NCI-H748 treated with DMSO at 0.1 percent for 48 hours (cell line): ENCODE measurements around the gene ADORA3.
"Not testable (repeated sequence)": the region's sequence is repeated elsewhere in the genome, so short reads cannot be mapped to it uniquely, and the experiment has no call there.

Source experiments
- DNase-seq: peaks from one replicate; lab custom pipeline; 2025; lab: John Stamatoyannopoulos, UW

ADORA3 gene

DNA sequence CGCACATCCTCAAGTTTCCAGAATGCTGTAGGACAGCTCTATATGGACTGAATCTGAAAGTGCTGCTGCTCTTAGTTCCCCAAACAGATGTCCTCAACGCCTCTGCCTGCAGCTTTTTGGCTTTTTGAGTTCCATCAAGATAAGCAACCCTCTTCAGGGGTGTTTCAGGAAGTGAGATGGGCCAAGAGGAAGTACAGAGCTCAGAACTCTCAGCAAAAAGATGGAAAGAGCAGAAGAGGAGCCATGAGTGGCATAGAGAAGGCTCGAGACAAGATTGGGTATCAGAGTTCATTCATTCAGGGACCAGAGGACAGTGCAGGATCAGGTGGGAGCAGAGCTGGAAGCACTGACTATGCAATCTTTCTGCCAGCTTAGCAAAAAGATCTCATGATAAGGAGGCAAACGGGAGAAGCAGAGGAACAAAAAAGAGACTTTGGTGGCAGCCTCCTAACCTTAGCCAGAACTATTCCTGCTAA lies at the start of gene ADORA3, which contains the start of gene TMIGD3:
ADORA3 (minus strand) TSS at position 49 of the 476 bp plus-strand sequence. CDS start 279 bp downstream, outside the sequence.
TMIGD3 (minus strand) TSS at position 49 of the 476 bp plus-strand sequence. CDS start 279 bp downstream, outside the sequence.
- no peak for DNase-seq

DNA sequence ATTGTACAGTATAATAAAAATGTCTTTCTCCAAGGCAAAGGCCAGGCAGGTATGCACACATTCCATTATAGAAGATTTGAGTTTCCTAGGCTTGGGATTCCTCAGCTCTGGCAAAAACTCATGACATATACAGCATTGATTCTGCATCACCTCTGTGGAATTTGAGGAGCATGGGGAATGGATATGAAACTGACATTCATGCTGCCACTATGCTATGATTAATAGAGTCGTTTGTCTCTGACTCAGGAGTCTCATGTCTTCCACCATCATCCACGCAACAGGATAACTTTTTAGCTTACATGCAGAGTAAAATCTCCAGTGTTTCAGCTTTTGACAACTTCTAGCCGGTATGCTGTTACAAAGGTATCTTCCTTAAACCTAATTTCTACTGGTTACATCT lies 49.8 kb upstream of the ADORA3 start:
- DNase-seq, result no peak

DNA sequence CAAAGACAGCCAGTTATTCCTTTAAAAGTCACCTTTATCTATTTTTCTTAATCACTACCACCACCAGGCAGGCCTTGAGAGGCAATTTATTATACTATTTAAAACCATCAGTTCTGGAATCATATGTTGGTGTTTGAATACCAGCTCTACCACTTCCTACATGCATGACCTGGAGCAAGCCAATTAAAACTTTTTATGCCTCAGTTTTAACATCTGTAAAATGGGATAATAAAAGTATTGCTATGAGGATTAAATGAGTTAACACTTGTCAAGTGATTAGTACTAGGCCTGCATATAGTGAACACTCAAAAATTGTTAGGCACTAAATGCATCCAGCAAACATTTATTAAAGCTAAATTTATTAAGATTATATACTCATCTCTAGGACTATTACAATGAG lies 49.2 kb upstream of the ADORA3 start:
- no peak for DNase-seq

- DNase-seq, result no peak
Observed at GRCh38 chr1:111551623-111552411, 48.4 kb upstream of the ADORA3 start.

- DNase-seq, result not testable (repeated sequence)
Observed at GRCh38 chr1:111547786-111548185, 44.4 kb upstream of the ADORA3 start.

DNA sequence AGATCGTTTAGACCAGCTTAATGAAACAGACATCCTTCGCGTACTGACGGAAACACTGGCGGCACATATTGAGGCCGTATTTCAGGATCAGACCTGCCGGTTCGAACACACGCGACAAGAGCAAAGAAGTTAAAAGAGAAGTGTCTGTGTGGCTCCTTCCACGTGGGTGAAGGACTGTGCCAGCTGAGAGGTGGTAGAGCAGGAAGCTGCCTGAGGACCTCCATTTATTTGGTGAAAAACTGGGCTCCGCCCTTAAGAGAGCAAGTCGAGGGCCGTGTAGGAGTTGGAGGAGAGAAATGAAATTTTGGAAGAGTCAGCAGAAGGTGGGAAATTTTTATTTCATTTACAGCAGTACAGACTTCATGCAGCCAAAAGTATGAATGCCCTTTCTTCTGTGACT lies 38.8 kb upstream of the ADORA3 start:
- no peak for DNase-seq

GRCh38 chr1:111541721-111542120 lies 38.3 kb upstream of the ADORA3 start:
- DNase-seq, result no peak

GRCh38 chr1:111540928-111541327 lies 37.5 kb upstream of the ADORA3 start:
- no peak for DNase-seq

DNA sequence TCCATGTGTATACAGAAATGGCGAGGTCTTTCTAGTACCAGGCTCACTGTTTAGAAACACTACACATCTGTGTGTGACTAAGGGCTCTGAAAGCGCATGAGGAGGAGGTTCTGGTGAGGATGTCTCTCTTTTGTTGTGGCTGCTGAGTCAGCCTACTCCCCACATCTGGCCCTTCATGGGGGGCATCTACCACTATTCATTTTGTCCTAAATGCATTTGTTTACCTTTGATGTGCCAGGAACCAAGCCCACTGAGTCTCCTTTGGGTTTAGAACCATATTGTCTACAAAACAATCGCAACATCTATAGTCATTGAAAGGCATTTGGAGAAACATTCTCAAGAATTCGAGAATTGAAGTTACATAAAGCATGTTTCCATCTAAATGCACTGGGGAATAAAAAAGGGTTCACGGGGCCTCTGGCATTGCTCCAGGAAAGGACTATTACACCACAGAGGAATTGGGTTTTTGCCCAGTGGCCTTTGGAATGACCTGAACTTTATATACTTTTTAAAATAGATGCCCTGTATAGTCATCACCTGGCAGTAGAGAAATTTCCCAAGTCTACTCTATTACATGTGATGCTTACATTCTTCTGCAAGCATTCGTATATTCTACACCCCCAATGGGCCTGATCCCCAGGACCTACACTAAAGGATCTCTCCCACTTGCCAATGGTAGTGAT lies 35.1 kb upstream of the ADORA3 start:
- DNase-seq, result no peak

DNA sequence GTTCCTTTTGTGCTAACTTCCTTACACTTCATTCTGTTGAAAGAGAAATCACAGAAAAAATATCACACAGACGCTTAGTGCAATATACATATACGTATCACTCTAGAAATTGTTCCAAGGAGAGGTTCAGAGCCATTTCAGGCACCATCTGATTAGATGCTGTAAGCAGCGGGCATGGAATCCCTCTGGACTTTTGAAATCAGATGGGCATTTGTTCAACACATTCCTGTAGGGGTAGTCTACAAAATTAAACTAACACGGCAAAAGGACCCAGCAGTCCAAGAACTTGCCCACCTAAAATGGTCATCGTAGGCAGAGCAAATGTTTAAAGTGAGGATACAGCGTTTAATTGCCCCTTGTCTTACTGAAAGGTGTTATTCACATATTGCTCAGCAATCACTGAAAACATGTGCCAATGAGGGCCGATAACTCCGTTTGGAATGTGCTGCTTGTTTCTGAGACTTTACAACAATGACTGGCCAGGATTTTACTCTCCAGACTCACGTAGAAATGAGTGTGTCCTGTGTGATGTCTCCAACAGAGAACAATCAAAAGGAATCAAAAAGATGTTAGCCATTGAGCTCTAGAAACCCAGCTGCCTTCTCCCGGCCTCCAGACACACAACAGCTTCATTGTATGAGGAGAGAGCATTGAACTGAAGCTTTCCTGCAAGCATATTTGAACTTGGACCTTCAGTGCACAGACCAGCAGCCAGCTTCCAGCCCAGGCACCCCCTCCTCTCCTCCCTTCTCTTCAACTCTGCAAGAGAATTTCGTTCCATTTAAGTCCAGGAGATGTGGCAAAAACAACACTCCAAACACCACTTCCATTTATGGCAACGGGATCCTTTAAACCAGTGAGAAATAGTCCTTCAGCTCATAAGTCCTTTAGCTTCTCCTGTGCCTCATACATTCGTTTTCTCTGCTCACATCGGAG lies 32.1 kb upstream of the ADORA3 start:
- DNase-seq, result no peak

GRCh38 chr1:111520053-111520452 lies 16.6 kb upstream of the ADORA3 start:
- no peak for DNase-seq

- peak; percentile 50 for DNase-seq
Observed at GRCh38 chr1:111517469-111518225, 14.2 kb upstream of the ADORA3 start.

- DNase-seq, result no peak
Observed at GRCh38 chr1:111516005-111516535, 12.6 kb upstream of the ADORA3 start.

DNA sequence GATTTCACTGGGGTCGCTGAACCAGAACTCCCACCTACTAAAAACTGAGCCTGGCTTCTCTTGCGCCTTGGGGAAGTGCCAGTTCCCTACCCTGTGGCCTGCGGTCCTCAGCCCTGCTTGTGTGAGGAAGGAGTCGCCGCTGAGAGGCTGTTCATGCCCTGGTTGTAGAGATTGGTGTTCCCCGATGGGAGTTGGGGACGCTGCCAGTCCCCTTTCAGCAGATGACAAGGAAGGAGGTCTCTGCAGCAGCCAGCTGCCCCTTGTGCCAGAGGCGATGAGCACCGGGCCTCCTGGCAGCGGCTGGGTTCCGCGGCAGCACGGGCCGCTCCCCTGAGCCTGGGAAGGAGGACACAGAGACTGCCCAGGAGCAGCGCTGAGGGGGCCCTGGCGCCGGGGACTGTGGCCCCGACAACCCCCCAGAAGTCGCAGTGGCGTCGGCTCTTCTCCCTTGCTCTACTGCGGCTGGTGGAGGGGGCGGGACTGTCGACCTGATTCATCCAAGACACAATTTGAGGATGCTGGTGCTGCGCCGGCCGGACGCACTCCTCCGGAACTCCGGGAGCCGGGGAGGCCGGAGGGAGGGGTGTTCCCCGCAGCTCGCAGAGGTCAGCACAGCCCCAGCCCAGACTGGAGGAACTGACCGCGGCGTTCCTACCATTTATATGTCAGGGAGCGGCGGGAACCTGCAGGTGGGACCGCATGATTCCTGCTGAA lies 12.0 kb upstream of the ADORA3 start:
- no peak for DNase-seq

DNA sequence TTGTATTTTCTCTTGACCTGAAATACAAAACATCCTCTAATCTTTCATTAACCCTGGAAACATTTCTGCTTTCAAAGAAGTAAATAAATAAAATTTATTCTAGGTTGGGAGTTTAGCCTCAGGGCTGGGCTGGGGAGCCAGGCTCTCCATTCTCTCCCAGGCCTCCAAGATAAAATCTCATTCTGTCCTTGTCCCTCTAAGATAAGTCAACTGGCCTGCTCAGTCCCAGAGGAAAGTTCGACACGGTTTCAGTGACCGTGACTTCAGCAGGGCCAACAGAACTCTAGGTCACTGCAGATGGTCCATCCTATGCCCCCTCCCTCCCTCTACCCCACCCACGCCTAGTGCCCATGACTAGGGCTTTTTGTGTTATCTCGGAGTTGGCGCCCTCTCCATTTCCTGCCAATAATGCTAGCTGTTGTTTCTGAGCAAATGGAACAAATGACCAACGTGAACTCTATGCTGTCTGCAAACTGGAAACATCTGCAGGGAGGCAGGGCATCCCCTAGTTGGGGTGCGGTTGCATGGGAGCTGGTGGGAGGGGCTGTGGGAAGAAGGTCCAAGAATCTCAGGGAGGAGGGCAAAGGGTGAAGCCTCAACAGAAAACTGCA lies 10.1 kb upstream of the ADORA3 start:
- DNase-seq, result no peak

- no peak for DNase-seq
Observed at GRCh38 chr1:111512931-111513330, 9.5 kb upstream of the ADORA3 start.

DNA sequence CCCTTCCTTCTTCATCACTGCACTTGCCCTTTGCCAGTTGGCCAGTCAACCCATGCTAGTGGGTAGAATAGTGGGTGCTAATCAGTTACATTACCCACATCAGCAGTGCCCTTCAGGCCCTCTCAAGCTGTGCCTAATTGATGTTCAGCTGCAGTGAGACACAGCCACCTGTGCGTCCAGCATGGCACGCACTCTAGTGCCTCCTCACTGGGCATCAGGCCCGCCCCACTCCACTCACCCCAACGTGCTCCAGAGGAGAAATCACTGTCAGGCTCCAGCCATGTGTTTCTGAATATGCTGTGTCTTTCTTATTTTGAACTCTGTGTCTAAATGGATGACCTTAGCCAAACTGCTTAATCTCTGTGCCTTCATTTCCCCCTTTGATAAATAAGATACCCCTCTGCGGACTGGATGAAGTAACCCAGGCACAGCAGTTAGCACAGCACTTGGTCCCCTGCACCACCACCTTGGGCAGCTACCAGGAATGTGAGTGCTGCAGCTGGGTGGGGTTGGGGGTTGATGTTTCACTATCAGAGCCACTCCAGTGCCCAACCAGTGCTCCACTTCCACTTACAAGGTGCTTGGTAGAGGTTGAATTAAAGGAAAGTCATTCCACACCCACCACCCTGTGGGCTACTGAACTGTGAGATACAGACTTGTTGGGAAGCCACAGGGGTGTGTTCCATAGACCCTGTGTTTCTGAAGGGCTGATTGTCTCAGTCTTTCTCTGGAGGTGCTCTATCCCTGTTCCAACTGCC lies 8.9 kb upstream of the ADORA3 start:
- DNase-seq, result no peak

DNA sequence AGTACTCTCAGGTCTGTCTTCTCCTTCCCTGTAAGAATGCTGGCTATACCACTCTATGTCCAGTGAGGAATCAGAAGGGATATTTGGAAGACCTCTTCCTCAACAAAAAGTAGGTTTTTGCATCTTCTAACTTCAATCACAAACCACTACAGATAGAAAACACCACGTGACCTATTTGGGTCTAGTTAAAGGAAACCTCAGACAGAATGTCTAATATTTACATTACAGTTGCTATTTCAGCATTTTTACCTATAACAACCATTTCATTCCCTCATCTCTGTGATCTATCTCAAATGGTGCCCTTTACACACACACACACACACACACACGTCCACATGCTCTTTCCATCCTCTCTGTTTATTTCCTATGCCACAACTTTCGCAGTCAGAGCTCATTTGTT lies 7.9 kb upstream of the ADORA3 start:
- no peak for DNase-seq

- no peak for DNase-seq
Observed at GRCh38 chr1:111509997-111510375, 6.6 kb upstream of the ADORA3 start.
